ENCODE measurements around the gene ITGA2. TPM values are rescaled to one million over a fixed set of nuclear protein-coding genes. Genes with fewer than 3 reads are reported as not detected.

The ITGA2 gene
- total and polyA plus RNA-seq, 2 of the 8 experiments (the other 6 are each of a cell fraction or from before 2014, with no cell fraction given): 1.4 to 7.7 TPM

Other genes with a start within 250 kb of the ITGA2 start
- 6.6 and 9.0 TPM in 2 replicates for gene ITGA1, start 201.4 kb upstream of the ITGA2 start, total RNA-seq (2021; fragmentation: NEBNext Ultra II Directional; extraction: Animal tissue kit (Norgen Biotek cat#: 25700))
- gene ITGA1, start 201.4 kb upstream of the ITGA2 start, polyA plus RNA-seq (2011; rRNA removed): 1.3 and 2.3 TPM in 2 replicates
- 17.0 and 18.5 TPM in 2 replicates for gene PELO, start 201.4 kb upstream of the ITGA2 start, total RNA-seq (2021; fragmentation: NEBNext Ultra II Directional; extraction: Animal tissue kit (Norgen Biotek cat#: 25700))
- 9.8 and 10.8 TPM in 2 replicates for gene PELO, start 201.4 kb upstream of the ITGA2 start, polyA plus RNA-seq (2011; rRNA removed)
- 15.5 and 16.1 TPM in 2 replicates for gene MOCS2, start 120.4 kb downstream of the ITGA2 start, total RNA-seq (2021; fragmentation: NEBNext Ultra II Directional; extraction: Animal tissue kit (Norgen Biotek cat#: 25700))
- 3.3 and 6.7 TPM in 2 replicates for gene MOCS2, start 120.4 kb downstream of the ITGA2 start, polyA plus RNA-seq (2011; rRNA removed)

All from H1 (cell line).